Transverse colon (tissue), 4 donors: ENCODE data around the gene OR52N1. TPM values are rescaled to one million over a fixed set of nuclear protein-coding genes. Genes with fewer than 3 reads are reported as not detected.

Experiments used
- DNase-seq: peaks from one replicate; pipeline ENCODE4 v3.0.0-alpha.2; 2019
- H3K27ac ChIP-seq, 4 donors: fragments of 200-600 bp; sonication (generic); 2 replicates each; pipeline ENCODE4 v1.5.1; 2016 to 2018; ENCODE audit warnings: inconsistent platforms in 4 of 4
- H3K27me3 ChIP-seq: fragments of 200-600 bp; sonication (generic); 2 replicates; pipeline ENCODE4 v1.5.1; 2017; ENCODE audit warnings: inconsistent platforms
- H3K36me3 ChIP-seq, 4 donors: fragments of 200-600 bp; sonication (generic); 2 replicates each; pipeline ENCODE4 v1.5.1; 2017 to 2019; ENCODE audit warnings: inconsistent platforms in 4 of 4
- H3K4me1 ChIP-seq, 4 donors: fragments of 200-600 bp; sonication (generic); 2 replicates each; pipeline ENCODE4 v1.5.1; 2017 to 2020; ENCODE audit warnings: inconsistent platforms in 4 of 4
- H3K4me3 ChIP-seq, 4 donors: fragments of 200-600 bp; sonication (generic); 1 replicate in 1 of 4; 2 replicates in 3 of 4; pipeline versions ENCODE4 v1.5.1 to v1.6.1; 2017 to 2019; ENCODE audit warnings: inconsistent platforms in 4 of 4
- H3K9me3 ChIP-seq, 2 donors: fragments of 200-600 bp; sonication (generic); 2 replicates each; pipeline ENCODE4 v1.5.1; 2017 to 2019; ENCODE audit warnings: inconsistent platforms in 2 of 2
- CTCF ChIP-seq, 5 experiments: fragments of 200-600 bp in 3 of 5; fragments of 450-650 bp in 2 of 5; sonication (generic) in 3 of 5; IDR thresholded peaks; 1 replicate in 2 of 5; 2 replicates in 3 of 5; pipeline ENCODE4 v1.5.1; 2016 to 2017; ENCODE audit warnings: antibody characterized with exemption in 5 of 5, inconsistent platforms in 3 of 5, mild to moderate bottlenecking in 2 of 5, moderate library complexity in 1 of 5
- EP300 ChIP-seq: sonication (generic); formaldehyde crosslinking; IDR thresholded peaks from one replicate; pipeline ENCODE4 v1.6.1; 2017; ENCODE audit warnings: antibody characterized with exemption, low read depth
- POLR2A ChIP-seq: fragments of 450-650 bp; IDR thresholded peaks from one replicate; pipeline ENCODE4 v1.6.1; 2016; ENCODE audit warnings: antibody characterized with exemption, mild to moderate bottlenecking, moderate library complexity
- POLR2AphosphoS5 ChIP-seq, 3 donors: sonication (generic); formaldehyde crosslinking; IDR thresholded peaks; one replicate each; pipeline ENCODE4 v1.6.1; 2016; ENCODE audit warnings: antibody characterized with exemption in 3 of 3
- WGBS, 2 donors: methylation state at CpG; one replicate each; pipeline ENCODE4 v1.1.5; 2018; ENCODE audit warnings: low coverage in 1 of 2; 5-methylcytosine and 5-hydroxymethylcytosine counted together
- in situ Hi-C, 4 donors: fragments of 200-750 bp; cut with MboI; loops; one replicate each; pipeline versions ENCODE4 v1.15.0 to v1.15.1; 2017; ENCODE audit warnings: low sequenced_read_pairs in 3 of 4, low pct_ligation_motif_present in 1 of 4, low pct_unique_long_range_greater_than_20kb in 1 of 4
- intact Hi-C: fragments of 100-400 bp; cut with DNase I; formaldehyde crosslinking; loops from one replicate; pipeline ENCODE4 v1.15.1; 2023; ENCODE audit warnings: low total_unique reads
- total RNA-seq, 4 donors: library from RNA; depleted of rRNA; stranded (reverse); fragments of >200 nt; gene quantifications; one replicate each; pipeline ENCODE4 v1.1.0, GENCODE V29; 2016

Gene OR52N1
- not detected for total RNA-seq

GRCh38 chr11:5791165-5791564 is at the start of gene OR52N1:
Gene OR52N1, minus strand, starts transcription at chr11:5791265. Its CDS starts 2,449 bp downstream, at chr11:5788816.
- intact Hi-C loops = no loop called here
- H3K4me3 ChIP-seq = no peak within 1 kb of the TSS
- WGBS, 2 donors = 70 to 74% methylated on average over 3 of the region's 3 CpGs
- TF ChIP-seq EP300 (no peak), CTCF (IDR thresholded peaks at IDR 0.05) (no peak), POLR2A (no peak), POLR2AphosphoS5 (IDR thresholded peaks at IDR 0.05) (no peak)
- H3K27ac ChIP-seq = no peak within 1 kb of the TSS
- in situ Hi-C loops = no loop called here
- no peaks in the 10 kb centered on the region for H3K4me1 ChIP-seq
- no peaks in the 10 kb centered on the region for H3K27me3 ChIP-seq
- no peak for DNase-seq
- H3K36me3 ChIP-seq = no peaks in the 10 kb centered on the region
- no peaks in the 10 kb centered on the region for H3K9me3 ChIP-seq

GRCh38 chr11:5837695-5838094 is 46.6 kb upstream of the OR52N1 start:
- in situ Hi-C loops = no loop called here
- H3K27me3 ChIP-seq = no peaks in the 10 kb centered on the region
- H3K36me3 ChIP-seq = no peaks in the 10 kb centered on the region
- DNase-seq = no peak
- no peaks in the 10 kb centered on the region for H3K4me1 ChIP-seq
- intact Hi-C loops = no loop called here
- 75 to 97% methylated on average over 2 of the region's 2 CpGs for WGBS, 2 donors
- TF ChIP-seq POLR2A (no peak), POLR2AphosphoS5 (IDR thresholded peaks at IDR 0.05) (no peak), CTCF (IDR thresholded peaks at IDR 0.05) (no peak), EP300 (no peak)
- no peaks in the 10 kb centered on the region for H3K9me3 ChIP-seq
- H3K4me3 ChIP-seq = no peak overlapping the region
- no peak overlapping the region for H3K27ac ChIP-seq

GRCh38 chr11:5833446-5833845 is 42.4 kb upstream of the OR52N1 start:
- H3K4me3 ChIP-seq = no peak overlapping the region
- TF ChIP-seq POLR2A (no peak), EP300 (no peak), POLR2AphosphoS5 (IDR thresholded peaks at IDR 0.05) (no peak), CTCF (IDR thresholded peaks at IDR 0.05) (no peak)
- H3K27me3 ChIP-seq = no peaks in the 10 kb centered on the region
- H3K27ac ChIP-seq = no peak overlapping the region
- 25 to 33% methylated on average over 2 of the region's 2 CpGs for WGBS, 2 donors
- intact Hi-C loops (no loop called here), in situ Hi-C loops (no loop called here)
- no peak for DNase-seq
- no peaks in the 10 kb centered on the region for H3K9me3 ChIP-seq
- H3K4me1 ChIP-seq = no peaks in the 10 kb centered on the region
- no peaks in the 10 kb centered on the region for H3K36me3 ChIP-seq

GRCh38 chr11:5831196-5831829 is 40.2 kb upstream of the OR52N1 start:
- no peaks in the 10 kb centered on the region for H3K9me3 ChIP-seq
- H3K27ac ChIP-seq = no peak overlapping the region
- H3K36me3 ChIP-seq = no peaks in the 10 kb centered on the region
- no peaks in the 10 kb centered on the region for H3K4me1 ChIP-seq
- H3K27me3 ChIP-seq = no peaks in the 10 kb centered on the region
- 67 to 82% methylated on average over 3 to 6 of the region's 6 CpGs for WGBS, 2 donors
- TF ChIP-seq CTCF (IDR thresholded peaks at IDR 0.05) (no peak), POLR2A (no peak), POLR2AphosphoS5 (IDR thresholded peaks at IDR 0.05) (no peak), EP300 (no peak)
- no peak overlapping the region for H3K4me3 ChIP-seq
- in situ Hi-C loops (no loop called here), intact Hi-C loops (no loop called here)
- no peak for DNase-seq
